Esophagus (tissue), 2 donors: Measurements from ENCODE around the gene ALOX15. TPM values are rescaled to one million over a fixed set of nuclear protein-coding genes. Genes with fewer than 3 reads are reported as not detected.
"Not testable (repeated sequence)": the region's sequence is repeated elsewhere in the genome, so short reads cannot be mapped to it uniquely, and the experiment has no call there.

Experiments used
- H3K27ac ChIP-seq, 2 donors: one replicate each; pipeline ENCODE4 v1.5.1; 2013; ENCODE audit warnings: low read depth in 2 of 2, mild to moderate bottlenecking in 2 of 2, inconsistent platforms in 1 of 2, low read length in 1 of 2, moderate library complexity in 1 of 2
- H3K27me3 ChIP-seq, 2 donors: one replicate each; pipeline ENCODE4 v1.6.1; 2013; ENCODE audit warnings: low read length in 2 of 2, control low read depth in 1 of 2, mild to moderate bottlenecking in 1 of 2; ENCODE audit not compliant: insufficient read depth in 2 of 2, control insufficient read depth in 1 of 2
- H3K36me3 ChIP-seq, 2 donors: one replicate each; pipeline ENCODE4 v1.6.1; 2013; ENCODE audit warnings: low read length in 1 of 2; ENCODE audit not compliant: control insufficient read depth in 2 of 2, insufficient read depth in 2 of 2
- H3K4me1 ChIP-seq, 2 donors: one replicate each; pipeline ENCODE4 v1.6.1; 2013; ENCODE audit warnings: low read length in 1 of 2; ENCODE audit not compliant: control insufficient read depth in 2 of 2, insufficient read depth in 2 of 2
- H3K4me3 ChIP-seq, 2 donors: one replicate each; pipeline ENCODE4 v1.5.1; 2013; ENCODE audit warnings: low read length in 2 of 2, mild to moderate bottlenecking in 2 of 2, low read depth in 1 of 2, moderate library complexity in 1 of 2
- H3K9me3 ChIP-seq, 2 donors: one replicate each; pipeline ENCODE4 v1.6.1; 2013; ENCODE audit warnings: mild to moderate bottlenecking in 2 of 2, low read depth in 1 of 2, low read length in 1 of 2, moderate library complexity in 1 of 2; ENCODE audit not compliant: control insufficient read depth in 2 of 2, insufficient read depth in 1 of 2
- WGBS, 2 donors: extraction: QIAGEN DNeasy Blood & Tissue Kit; methylation state at CpG; one replicate each; pipeline ENCODE4 v1.1.7; 2013; 5-methylcytosine and 5-hydroxymethylcytosine counted together
- polyA plus RNA-seq, 2 donors: library from polyadenylated mRNA; stranded (reverse); fragments of 200-250 nt; gene quantifications; one replicate each; pipeline ENCODE4 v1.2.3, GENCODE V29; 2013
- donor health status: healthy with polysubstance abuse.
- donor health status: Bipolar disorder and iron deficiency.

Gene ALOX15
- polyA plus RNA-seq, 2 donors = 0.04 to 0.22 TPM

DNA sequence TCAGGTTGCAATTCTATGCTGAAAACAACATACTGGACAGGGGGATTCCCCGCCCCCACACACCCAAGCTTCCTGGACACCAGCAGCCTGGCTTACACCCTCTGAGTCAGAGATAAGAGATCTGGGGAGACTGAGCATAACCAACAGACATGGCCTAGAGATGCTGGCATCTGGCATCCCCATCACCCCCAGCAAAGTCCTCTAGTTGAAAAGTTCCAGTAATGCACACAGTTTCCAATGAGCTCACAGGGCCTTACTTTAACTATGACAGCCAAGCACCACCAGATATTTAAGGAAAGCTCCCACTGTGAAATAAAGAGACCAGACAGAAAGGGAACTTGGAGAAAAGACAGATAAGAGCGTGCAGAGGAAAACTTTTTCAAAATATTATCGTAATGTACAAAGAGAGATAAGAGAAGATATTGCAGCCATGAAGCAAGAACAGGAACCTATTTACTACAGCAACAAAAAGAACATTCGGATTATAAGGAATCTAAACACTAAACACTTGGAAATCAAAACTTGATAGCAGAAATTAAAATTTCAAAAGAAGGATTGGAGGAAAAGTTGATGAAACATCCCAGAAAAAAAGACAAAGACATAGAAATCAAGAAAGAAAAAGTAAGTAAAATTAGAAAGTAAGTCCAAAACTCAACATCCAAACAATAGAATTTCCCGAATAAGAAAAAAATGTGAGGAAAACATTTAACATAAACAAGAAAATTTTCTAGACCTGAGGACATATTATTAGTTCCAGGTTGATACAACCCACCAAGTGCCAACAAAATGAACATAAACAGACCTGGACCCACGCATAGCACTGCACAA is 17.2 kb upstream of the ALOX15 start:
- no peak overlapping the region for H3K4me3 ChIP-seq
- H3K27ac ChIP-seq = no peak overlapping the region
- no peaks in the 10 kb centered on the region for H3K4me1 ChIP-seq
- peaks cover 0 to 2% of the 10 kb centered on the region in 2 donors for H3K27me3 ChIP-seq
- WGBS, 2 donors = 73 to 85% methylated on average over 6 of the region's 6 CpGs
- no peaks in the 10 kb centered on the region for H3K36me3 ChIP-seq
- no peaks in the 10 kb centered on the region for H3K9me3 ChIP-seq

- Histone ChIP-seq H3K4me1 (no peaks in the 10 kb centered on the region), H3K27ac (no peak overlapping the region), H3K36me3 (no peaks in the 10 kb centered on the region), H3K9me3 (no peaks in the 10 kb centered on the region), H3K4me3 (no peak overlapping the region), H3K27me3 (peaks cover 0 to 2% of the 10 kb centered on the region in 2 donors)
- 93 to 98% methylated on average over 2 of the region's 2 CpGs for WGBS, 2 donors
Measured at GRCh38 chr17:4657678-4658077, 16.2 kb upstream of the ALOX15 start.

- not testable (repeated sequence) for H3K4me3 ChIP-seq, H3K9me3 ChIP-seq, H3K36me3 ChIP-seq, H3K27ac ChIP-seq, H3K27me3 ChIP-seq, H3K4me1 ChIP-seq
- WGBS, 2 donors = 84 to 85% methylated on average over 7 of the region's 7 CpGs
Measured at GRCh38 chr17:4655933-4656332, 14.5 kb upstream of the ALOX15 start.

DNA sequence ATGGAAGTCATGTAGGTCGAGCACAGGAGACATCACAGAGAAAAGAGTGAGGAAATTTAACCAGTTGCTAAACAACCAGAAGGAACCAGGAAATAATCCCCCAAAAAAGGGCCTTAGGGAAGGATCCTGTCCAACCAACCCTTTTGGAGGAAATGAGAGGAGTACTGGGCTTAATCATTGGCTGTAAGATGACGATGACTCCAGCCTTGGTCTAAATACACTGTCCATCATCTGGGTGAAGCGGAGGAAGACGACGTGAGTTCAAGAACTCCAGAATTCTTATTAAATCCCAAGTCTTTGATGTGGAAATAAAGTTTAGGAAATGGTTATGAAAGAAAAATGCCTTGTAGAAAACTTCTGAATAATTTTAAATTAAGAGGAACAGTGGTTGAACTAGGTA is 11.5 kb upstream of the ALOX15 start:
- no peaks in the 10 kb centered on the region for H3K27me3 ChIP-seq
- H3K27ac ChIP-seq = no peak overlapping the region
- 67 to 76% methylated on average over 5 of the region's 5 CpGs for WGBS, 2 donors
- H3K4me1 ChIP-seq = no peaks in the 10 kb centered on the region
- H3K36me3 ChIP-seq = no peaks in the 10 kb centered on the region
- H3K9me3 ChIP-seq = no peaks in the 10 kb centered on the region
- H3K4me3 ChIP-seq = no peak overlapping the region

- Histone ChIP-seq H3K27ac (no peak overlapping the region), H3K9me3 (no peaks in the 10 kb centered on the region), H3K36me3 (no peaks in the 10 kb centered on the region), H3K4me3 (no peak overlapping the region), H3K4me1 (no peaks in the 10 kb centered on the region), H3K27me3 (no peaks in the 10 kb centered on the region)
- 28 to 36% methylated on average over 2 of the region's 2 CpGs for WGBS, 2 donors
Measured at GRCh38 chr17:4648741-4649140, 7.3 kb upstream of the ALOX15 start.

DNA sequence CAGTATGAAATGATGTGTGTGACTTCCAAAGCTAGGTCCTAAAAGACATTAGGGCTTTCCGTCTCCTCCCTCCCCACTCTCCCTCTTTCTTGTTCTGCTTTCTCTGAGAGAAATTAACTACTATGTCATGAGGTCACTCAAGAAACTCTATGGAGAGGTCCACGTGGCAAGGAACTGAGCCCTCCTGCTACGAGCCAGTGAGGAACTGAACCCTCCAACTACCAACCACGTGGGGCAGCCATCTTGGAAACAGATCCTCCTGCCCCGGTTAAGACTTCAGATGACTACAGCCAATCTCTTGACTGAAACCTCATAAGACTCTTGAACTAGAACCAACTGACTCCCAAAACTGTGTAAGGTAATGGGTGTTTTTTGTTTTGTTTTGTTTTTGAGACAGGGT is 4.2 kb upstream of the ALOX15 start:
- Histone ChIP-seq H3K27me3 (peaks cover 9 to 10% of the 10 kb centered on the region in 2 donors), H3K36me3 (no peaks in the 10 kb centered on the region), H3K9me3 (peaks cover 0 to 3% of the 10 kb centered on the region in 2 donors), H3K27ac (no peak overlapping the region), H3K4me3 (no peak overlapping the region), H3K4me1 (peaks cover 2 to 6% of the 10 kb centered on the region in 2 donors)
- 72 to 83% methylated on average over 5 of the region's 5 CpGs for WGBS, 2 donors

- WGBS, 2 donors = 35 to 46% methylated on average over 4 of the region's 4 CpGs
- H3K27me3 ChIP-seq = peaks cover 9 to 15% of the 10 kb centered on the region in 2 donors
Measured at GRCh38 chr17:4643676-4644075, 2.2 kb upstream of the ALOX15 start.

GRCh38 chr17:4642286-4642685 is 808 bp upstream of the ALOX15 start:
- peaks cover 8 to 12% of the 10 kb centered on the region in 2 donors for H3K4me1 ChIP-seq
- WGBS, 2 donors = 13 to 21% methylated on average over 6 of the region's 6 CpGs
- no peaks in the 10 kb centered on the region for H3K36me3 ChIP-seq
- H3K27me3 ChIP-seq = peaks cover 9 to 15% of the 10 kb centered on the region in 2 donors
- H3K4me3 ChIP-seq = no peak overlapping the region
- H3K9me3 ChIP-seq = peaks cover 0 to 3% of the 10 kb centered on the region in 2 donors
- no peak overlapping the region for H3K27ac ChIP-seq

More at GRCh38 chr17:4643676-4644075, 2.2 kb upstream of the ALOX15 start:
- peaks cover 8 to 12% of the 10 kb centered on the region in 2 donors for H3K4me1 ChIP-seq
- no peak overlapping the region for H3K4me3 ChIP-seq
- H3K9me3 ChIP-seq = peaks cover 0 to 3% of the 10 kb centered on the region in 2 donors
- no peak overlapping the region for H3K27ac ChIP-seq
- no peaks in the 10 kb centered on the region for H3K36me3 ChIP-seq

DNA sequence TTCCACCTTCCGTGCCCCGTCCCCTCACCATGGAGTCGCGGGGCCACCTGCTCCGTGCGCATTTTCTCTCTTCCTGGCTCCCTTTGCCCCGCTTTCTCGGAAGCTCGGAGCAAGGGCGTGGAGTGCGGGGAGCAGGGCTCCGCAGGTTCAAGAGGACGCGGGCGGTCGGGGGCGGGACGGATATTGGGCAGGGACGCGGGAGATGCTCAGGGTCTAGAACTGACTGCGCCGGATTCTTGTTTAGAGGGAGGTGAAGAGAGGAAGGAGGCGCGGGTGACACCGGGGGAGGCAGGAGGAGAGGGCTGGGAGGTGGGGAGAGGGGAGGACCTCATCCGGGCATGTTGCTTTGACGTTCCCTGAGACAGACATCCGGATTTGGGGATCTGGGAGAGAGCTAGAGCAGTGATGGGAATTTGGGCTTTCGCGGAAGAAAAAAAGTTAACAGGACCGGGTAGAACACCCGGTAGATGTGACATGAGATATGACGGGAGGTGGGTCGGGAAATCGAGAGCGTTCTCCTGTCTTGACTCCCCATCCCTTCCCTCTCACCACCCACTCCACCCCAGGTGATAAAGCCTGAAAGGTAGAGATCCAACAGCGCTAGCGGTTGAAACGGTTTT is 799 bp downstream of the ALOX15 start:
- H3K27ac ChIP-seq, H3K36me3 ChIP-seq, H3K9me3 ChIP-seq, H3K4me3 ChIP-seq: not testable (repeated sequence)
- peaks cover 10 to 12% of the 10 kb centered on the region in 2 donors for H3K4me1 ChIP-seq
- 1 to 2% methylated on average over 26 to 36 of the region's 39 CpGs for whole genome bisulfite sequencing, 2 donors
- peaks cover 9 to 15% of the 10 kb centered on the region in 2 donors for H3K27me3 ChIP-seq
